ENCODE data around the gene SRPK1. TPM values are rescaled to one million over a fixed set of nuclear protein-coding genes. Genes with fewer than 3 reads are reported as not detected.
"Not testable (repeated sequence)": the region's sequence is repeated elsewhere in the genome, so short reads cannot be mapped to it uniquely, and the experiment has no call there.

SRPK1 gene
- total RNA-seq, 1 experiment from 2014 or later: 89.4 TPM

- intact Hi-C loops (cut with micrococcal nuclease); DNase-seq (ENCODE audit: low read depth, low spot score); H3K4me2 ChIP-seq (ENCODE audit: low read length); H3K9me3 ChIP-seq (ENCODE audit: control insufficient read depth in 1 of 2, insufficient read depth in 1 of 2, low read depth in 1 of 2, low read length in 2 of 2); H3K9me2 ChIP-seq (ENCODE audit: insufficient read depth); BruUV-seq (replicated peaks); H4K20me1 ChIP-seq (ENCODE audit: insufficient read depth); CTCF ChIA-PET; H3K27me3 ChIP-seq (ENCODE audit: insufficient read depth, low read length); H3K27ac ChIP-seq (ENCODE audit: low read depth, low read length); H3K9ac ChIP-seq (ENCODE audit: low read length); ATAC-seq; RAD21 ChIA-PET (ENCODE audit: low non-redundant PET in 1 of 2, low total read pairs in 2 of 2, uncharacterized antibody in 2 of 2, unreplicated experiment in 2 of 2); H3K4me3 ChIP-seq (replicated peaks in 1 of 2; ENCODE audit: low read depth in 1 of 2, low read length in 2 of 2); H3K4me1 ChIP-seq (ENCODE audit: control insufficient read depth in 1 of 2, insufficient read depth in 2 of 2, low read length in 2 of 2); POLR2A ChIA-PET; H2AFZ ChIP-seq (ENCODE audit: low read depth, low read length, poor library complexity, severe bottlenecking): not testable (repeated sequence)
- H3K36me3 ChIP-seq (ENCODE audit: control insufficient read depth in 1 of 2, insufficient read depth in 2 of 2, low read length in 2 of 2): peaks cover 20 to 48% of the 10 kb centered on the region in 2 experiments
- peaks cover 100% of the 10 kb centered on the region for H3K79me2 ChIP-seq (ENCODE audit: insufficient read depth, low read length)
Measured at GRCh38 chr6:35909571-35909970, 11.3 kb downstream of the SRPK1 start.

- H4K20me1 ChIP-seq (ENCODE audit: insufficient read depth); CTCF ChIA-PET; DNase-seq (ENCODE audit: low read depth, low spot score); H3K4me1 ChIP-seq (ENCODE audit: control insufficient read depth in 1 of 2, insufficient read depth in 2 of 2, low read length in 2 of 2); H2AFZ ChIP-seq (ENCODE audit: low read depth, low read length, poor library complexity, severe bottlenecking); intact Hi-C loops (cut with micrococcal nuclease); H3K4me3 ChIP-seq (replicated peaks in 1 of 2; ENCODE audit: low read depth in 1 of 2, low read length in 2 of 2); H3K27ac ChIP-seq (ENCODE audit: low read depth, low read length); H3K27me3 ChIP-seq (ENCODE audit: insufficient read depth, low read length); H3K9ac ChIP-seq (ENCODE audit: low read length); H3K9me2 ChIP-seq (ENCODE audit: insufficient read depth); POLR2A ChIA-PET; ATAC-seq; H3K9me3 ChIP-seq (ENCODE audit: control insufficient read depth in 1 of 2, insufficient read depth in 1 of 2, low read depth in 1 of 2, low read length in 2 of 2); RAD21 ChIA-PET (ENCODE audit: low non-redundant PET in 1 of 2, low total read pairs in 2 of 2, uncharacterized antibody in 2 of 2, unreplicated experiment in 2 of 2); BruUV-seq (replicated peaks); H3K4me2 ChIP-seq (ENCODE audit: low read length): not testable (repeated sequence)
- Histone ChIP-seq H3K79me2 (ENCODE audit: insufficient read depth, low read length) (peaks cover 99% of the 10 kb centered on the region), H3K36me3 (ENCODE audit: control insufficient read depth in 1 of 2, insufficient read depth in 2 of 2, low read length in 2 of 2) (peaks cover 18 to 52% of the 10 kb centered on the region in 2 experiments)
Measured at GRCh38 chr6:35908753-35909401, 12.0 kb downstream of the SRPK1 start.

- Histone ChIP-seq H3K9me3 (ENCODE audit: control insufficient read depth in 1 of 2, insufficient read depth in 1 of 2, low read depth in 1 of 2, low read length in 2 of 2) (peaks cover 3 to 5% of the 10 kb centered on the region in 2 experiments; a peak in 2 of 4 replicates), H3K36me3 (ENCODE audit: control insufficient read depth in 1 of 2, insufficient read depth in 2 of 2, low read length in 2 of 2) (peaks cover 14 to 52% of the 10 kb centered on the region in 2 experiments), H3K27ac (ENCODE audit: low read depth, low read length) (no peak overlapping the region), H3K4me2 (ENCODE audit: low read length) (no peak overlapping the region), H3K27me3 (ENCODE audit: insufficient read depth, low read length) (no peaks in the 10 kb centered on the region), H3K4me1 (ENCODE audit: control insufficient read depth in 1 of 2, insufficient read depth in 2 of 2, low read length in 2 of 2) (no peaks in the 10 kb centered on the region), H3K79me2 (ENCODE audit: insufficient read depth, low read length) (peaks cover 99% of the 10 kb centered on the region), H3K4me3 (replicated peaks in 1 of 2; ENCODE audit: low read depth in 1 of 2, low read length in 2 of 2) (no peak overlapping the region), H3K9ac (ENCODE audit: low read length) (no peak overlapping the region), H2AFZ (ENCODE audit: low read depth, low read length, poor library complexity, severe bottlenecking) (no peak overlapping the region), H4K20me1 (ENCODE audit: insufficient read depth) (peaks cover 9% of the 10 kb centered on the region; the same call in 1 of the 2 replicates), H3K9me2 (ENCODE audit: insufficient read depth) (no peaks in the 10 kb centered on the region)
- ChIA-PET CTCF (no interaction called here), RAD21 (ENCODE audit: low non-redundant PET in 1 of 2, low total read pairs in 2 of 2, uncharacterized antibody in 2 of 2, unreplicated experiment in 2 of 2) (no interaction called here), POLR2A (no interaction called here)
- intact Hi-C loops (cut with micrococcal nuclease): no loop called here
- no peak for ATAC-seq
- no TSS peak for BruUV-seq (replicated peaks)
- DNase-seq (ENCODE audit: low read depth, low spot score): no peak
- TF ChIP-seq MAX (IDR thresholded peaks at IDR 0.05) (no peak), SIN3A (IDR thresholded peaks at IDR 0.05; ENCODE audit: low read depth) (no peak), FOSL1 (IDR thresholded peaks at IDR 0.05; ENCODE audit: low read depth) (no peak), REST (IDR thresholded peaks at IDR 0.05; ENCODE audit: low read depth) (no peak), CBX3 (IDR thresholded peaks at IDR 0.05; ENCODE audit: low read depth) (no peak), JUND (IDR thresholded peaks at IDR 0.05) (no peak), YY1 (IDR thresholded peaks at IDR 0.05; ENCODE audit: extremely low read depth, insufficient replicate concordance, low read depth, low read length) (no peak)
Measured at GRCh38 chr6:35907750-35908149, 13.1 kb downstream of the SRPK1 start.

Measured in HCT116 (cell line).